Liver (tissue), 9 donors: ENCODE data around the gene ZNF568. TPM values are rescaled to one million over a fixed set of nuclear protein-coding genes. Genes with fewer than 3 reads are reported as not detected.

ENCODE experiments used
- DNase-seq: peaks from one replicate; pipeline ENCODE4 v3.0.0-alpha.2; 2017; ENCODE audit warnings: low spot score
- H3K27ac ChIP-seq, 2 donors: one replicate each; pipeline ENCODE4 v1.7.0; 2013; ENCODE audit warnings: inconsistent platforms in 2 of 2, low read length in 2 of 2, control low read depth in 1 of 2, low read depth in 1 of 2, mild to moderate bottlenecking in 1 of 2
- H3K27me3 ChIP-seq, 4 donors: one replicate each; pipeline versions ENCODE4 v1.6.1 to v1.7.0; 2013; ENCODE audit warnings: low read length in 3 of 4, inconsistent platforms in 1 of 4, mild to moderate bottlenecking in 1 of 4, moderate library complexity in 1 of 4; ENCODE audit not compliant: control insufficient read depth in 4 of 4, insufficient read depth in 4 of 4
- H3K36me3 ChIP-seq, 4 donors: one replicate each; pipeline versions ENCODE4 v1.6.1 to v1.7.0; 2013; ENCODE audit warnings: low read length in 3 of 4, mild to moderate bottlenecking in 3 of 4, low read depth in 1 of 4, moderate library complexity in 1 of 4; ENCODE audit not compliant: control insufficient read depth in 4 of 4, insufficient read depth in 3 of 4
- H3K4me1 ChIP-seq, 4 donors: one replicate each; pipeline versions ENCODE4 v1.6.1 to v1.7.0; 2013; ENCODE audit warnings: low read length in 3 of 4, mild to moderate bottlenecking in 3 of 4, moderate library complexity in 1 of 4; ENCODE audit not compliant: control insufficient read depth in 4 of 4, insufficient read depth in 4 of 4
- H3K4me3 ChIP-seq, 3 donors: one replicate each; pipeline versions ENCODE4 v1.6.1 to v1.7.0; 2013; ENCODE audit warnings: low read length in 3 of 3, control low read depth in 1 of 3, low read depth in 1 of 3, mild to moderate bottlenecking in 1 of 3
- H3K9ac ChIP-seq, 2 donors: one replicate each; pipeline ENCODE4 v1.7.0; 2013; ENCODE audit warnings: low read length in 2 of 2, mild to moderate bottlenecking in 2 of 2, moderate library complexity in 2 of 2, control low read depth in 1 of 2, low read depth in 1 of 2
- H3K9me3 ChIP-seq, 4 donors: one replicate each; pipeline versions ENCODE4 v1.6.1 to v1.7.0; 2013; ENCODE audit warnings: low read length in 3 of 4; ENCODE audit not compliant: control insufficient read depth in 4 of 4
- EGR1 ChIP-seq, 2 donors: IDR thresholded peaks; 2 replicates each; pipeline ENCODE4 v1.6.1; 2016 to 2018; ENCODE audit warnings: antibody characterized with exemption in 2 of 2, low read depth in 2 of 2
- FOXA1 ChIP-seq: IDR thresholded peaks from 2 replicates; pipeline ENCODE4 v1.6.1; 2016; ENCODE audit warnings: antibody characterized with exemption
- FOXA2 ChIP-seq: IDR thresholded peaks from 2 replicates; pipeline ENCODE4 v1.6.1; 2016; ENCODE audit warnings: antibody characterized with exemption
- GABPA ChIP-seq, 2 donors: IDR thresholded peaks in 1 of 2; conservative IDR thresholded peaks in 1 of 2; 2 replicates each; pipeline ENCODE4 v1.6.1; 2016; ENCODE audit warnings: antibody characterized with exemption in 2 of 2, mild to moderate bottlenecking in 1 of 2, moderate library complexity in 1 of 2
- HNF4A ChIP-seq, 2 donors: conservative IDR thresholded peaks; 2 replicates each; pipeline ENCODE4 v1.6.1; 2016; ENCODE audit warnings: antibody characterized with exemption in 2 of 2, mild to moderate bottlenecking in 2 of 2
- HNF4G ChIP-seq: IDR thresholded peaks from 2 replicates; pipeline ENCODE4 v1.6.1; 2016; ENCODE audit warnings: antibody characterized with exemption
- JUND ChIP-seq, 2 donors: IDR thresholded peaks; 2 replicates each; pipeline ENCODE4 v1.6.1; 2016; ENCODE audit warnings: antibody characterized with exemption in 2 of 2
- NR2F2 ChIP-seq: IDR thresholded peaks from 2 replicates; pipeline ENCODE4 v1.6.1; 2016; ENCODE audit warnings: antibody characterized with exemption
- RAD21 ChIP-seq, 2 donors: IDR thresholded peaks; 2 replicates each; pipeline ENCODE4 v1.6.1; 2016; ENCODE audit warnings: antibody characterized with exemption in 2 of 2, mild to moderate bottlenecking in 2 of 2
- RXRA ChIP-seq, 2 donors: IDR thresholded peaks; 2 replicates each; pipeline ENCODE4 v1.6.1; 2017 to 2018; ENCODE audit warnings: antibody characterized with exemption in 2 of 2, mild to moderate bottlenecking in 1 of 2
- SP1 ChIP-seq: IDR thresholded peaks from 2 replicates; pipeline ENCODE4 v1.6.1; 2018; ENCODE audit warnings: antibody characterized with exemption, mild to moderate bottlenecking
- TAF1 ChIP-seq: conservative IDR thresholded peaks from 2 replicates; pipeline ENCODE4 v1.6.1; 2016; ENCODE audit warnings: antibody characterized with exemption, mild to moderate bottlenecking
- WGBS: extraction: QIAGEN DNeasy Blood & Tissue Kit; methylation state at CpG from one replicate; pipeline ENCODE4 v1.1.7; 2013; 5-methylcytosine and 5-hydroxymethylcytosine counted together
- polyA plus RNA-seq, 2 donors: library from polyadenylated mRNA; stranded (reverse) in 1 of 2; unstranded in 1 of 2; fragments of 200-250 nt in 1 of 2; fragments of >200 nt in 1 of 2; fragmentation: Nextera tagmentation in 1 of 2; extraction: Ambion mirVana in 1 of 2; gene quantifications; one replicate each; pipeline versions ENCODE4 v1.2.1 to v1.2.3, GENCODE V29; 2013 to 2015
- total RNA-seq, 2 donors: library from RNA; depleted of rRNA; stranded (reverse); fragments of >200 nt; gene quantifications; one replicate each; pipeline ENCODE4 v1.2.3, GENCODE V29; 2014
- TF ChIP-seq, protein P1 (sequence below): IDR thresholded peaks from 2 replicates; pipeline ENCODE4 v1.6.1; 2016; ENCODE audit warnings: antibody characterized with exemption
- TF ChIP-seq, protein P2 (sequence below): fragments of 150-350 bp; IDR thresholded peaks from 2 replicates; pipeline ENCODE4 v1.5.1; 2017; ENCODE audit warnings: improper control_type of control experiment, low read depth, low read length; ENCODE audit not compliant: missing input control
- TF ChIP-seq, protein P3 (sequence below): IDR thresholded peaks from 2 replicates; pipeline ENCODE4 v1.6.1; 2016; ENCODE audit warnings: antibody characterized with exemption
- TF ChIP-seq, protein P4 (sequence below): IDR thresholded peaks from 2 replicates; pipeline ENCODE4 v1.6.1; 2016; ENCODE audit warnings: antibody characterized with exemption, mild to moderate bottlenecking
- TF ChIP-seq, protein P5 (sequence below): IDR thresholded peaks from 2 replicates; pipeline ENCODE4 v1.6.1; 2016; ENCODE audit warnings: antibody characterized with exemption
- donor health status: healthy.
- donor health status: healthy.
- donor health status: healthy.
- donor health status: healthy.
- donor health status: healthy.

Gene ZNF568
- total and polyA plus RNA-seq, 4 donors, result 1.4 to 5.5 (median 2.8) TPM

DNA sequence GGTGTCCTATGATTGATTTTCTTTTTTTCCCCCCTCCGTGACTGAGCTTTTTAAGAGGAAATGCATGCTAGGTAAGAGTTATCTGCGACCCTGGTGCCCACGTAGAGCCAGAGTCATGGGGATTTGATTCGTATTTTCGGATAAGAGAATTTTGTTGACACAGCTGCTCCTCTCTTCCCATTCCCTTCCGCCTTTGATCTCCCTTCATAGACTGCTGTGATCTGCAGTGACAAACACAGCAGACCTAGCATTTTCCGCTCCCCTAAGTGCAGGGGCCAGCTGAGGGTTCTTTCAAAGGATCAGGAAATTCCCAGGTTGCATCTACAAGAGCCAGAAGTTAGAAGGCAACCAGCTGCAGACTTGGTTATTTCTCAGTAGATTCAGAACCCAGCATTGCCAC is 70.5 kb downstream of the ZNF568 start (continued):
- TF ChIP-seq GABPA (IDR thresholded peaks at IDR 0.05 in 1 of 2, conservative IDR thresholded peaks at IDR 0.05 in 1 of 2), result no peak
- TF ChIP-seq RXRA (IDR thresholded peaks at IDR 0.05), result no peak
- TF ChIP-seq SP1, result no peak
- TF ChIP-seq, protein P1, sequence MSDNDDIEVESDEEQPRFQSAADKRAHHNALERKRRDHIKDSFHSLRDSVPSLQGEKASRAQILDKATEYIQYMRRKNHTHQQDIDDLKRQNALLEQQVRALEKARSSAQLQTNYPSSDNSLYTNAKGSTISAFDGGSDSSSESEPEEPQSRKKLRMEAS, result no peak

DNA sequence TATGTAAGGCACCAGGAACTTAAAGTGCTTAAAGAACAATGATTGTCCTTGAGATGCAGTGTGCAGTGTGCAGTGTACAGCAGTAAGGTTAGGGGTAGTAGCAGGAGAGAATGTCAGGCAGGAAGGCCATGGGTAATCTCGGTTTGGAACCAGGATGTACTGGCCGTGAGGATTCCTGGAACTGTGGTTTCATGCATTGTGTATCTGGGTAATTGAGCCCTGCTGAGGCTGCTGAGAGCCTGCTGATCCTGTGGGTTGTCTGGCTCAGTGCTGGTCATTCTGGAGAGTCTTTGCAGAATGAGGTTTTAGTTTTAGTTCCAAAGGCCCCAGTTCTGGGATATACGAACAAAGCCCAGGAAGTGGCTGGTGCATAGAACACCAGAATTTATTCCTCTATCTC is 71.0 kb downstream of the ZNF568 start:
- Histone ChIP-seq H3K4me3 (peak overlapping the region in 2 of 3 donors; percentile 23 to 44), H3K9me3 (peaks cover 17 to 48% (median 24%) of the 10 kb centered on the region in 4 donors), H3K27ac (no peak overlapping the region), H3K27me3 (no peaks in the 10 kb centered on the region), H3K36me3 (peaks cover 1 to 12% (median 6%) of the 10 kb centered on the region in 4 donors), H3K9ac (no peak overlapping the region), H3K4me1 (no peaks in the 10 kb centered on the region)
- DNase-seq, result no peak
- no peak for TF ChIP-seq RXRA (IDR thresholded peaks at IDR 0.05)
- TF ChIP-seq NR2F2, result no peak
- TF ChIP-seq TAF1, result no peak
- no peak for TF ChIP-seq RAD21 (IDR thresholded peaks at IDR 0.05)
- TF ChIP-seq, protein P2, sequence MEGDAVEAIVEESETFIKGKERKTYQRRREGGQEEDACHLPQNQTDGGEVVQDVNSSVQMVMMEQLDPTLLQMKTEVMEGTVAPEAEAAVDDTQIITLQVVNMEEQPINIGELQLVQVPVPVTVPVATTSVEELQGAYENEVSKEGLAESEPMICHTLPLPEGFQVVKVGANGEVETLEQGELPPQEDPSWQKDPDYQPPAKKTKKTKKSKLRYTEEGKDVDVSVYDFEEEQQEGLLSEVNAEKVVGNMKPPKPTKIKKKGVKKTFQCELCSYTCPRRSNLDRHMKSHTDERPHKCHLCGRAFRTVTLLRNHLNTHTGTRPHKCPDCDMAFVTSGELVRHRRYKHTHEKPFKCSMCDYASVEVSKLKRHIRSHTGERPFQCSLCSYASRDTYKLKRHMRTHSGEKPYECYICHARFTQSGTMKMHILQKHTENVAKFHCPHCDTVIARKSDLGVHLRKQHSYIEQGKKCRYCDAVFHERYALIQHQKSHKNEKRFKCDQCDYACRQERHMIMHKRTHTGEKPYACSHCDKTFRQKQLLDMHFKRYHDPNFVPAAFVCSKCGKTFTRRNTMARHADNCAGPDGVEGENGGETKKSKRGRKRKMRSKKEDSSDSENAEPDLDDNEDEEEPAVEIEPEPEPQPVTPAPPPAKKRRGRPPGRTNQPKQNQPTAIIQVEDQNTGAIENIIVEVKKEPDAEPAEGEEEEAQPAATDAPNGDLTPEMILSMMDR, result no peak
- WGBS, result 68% methylated on average over 3 of the region's 3 CpGs

DNA sequence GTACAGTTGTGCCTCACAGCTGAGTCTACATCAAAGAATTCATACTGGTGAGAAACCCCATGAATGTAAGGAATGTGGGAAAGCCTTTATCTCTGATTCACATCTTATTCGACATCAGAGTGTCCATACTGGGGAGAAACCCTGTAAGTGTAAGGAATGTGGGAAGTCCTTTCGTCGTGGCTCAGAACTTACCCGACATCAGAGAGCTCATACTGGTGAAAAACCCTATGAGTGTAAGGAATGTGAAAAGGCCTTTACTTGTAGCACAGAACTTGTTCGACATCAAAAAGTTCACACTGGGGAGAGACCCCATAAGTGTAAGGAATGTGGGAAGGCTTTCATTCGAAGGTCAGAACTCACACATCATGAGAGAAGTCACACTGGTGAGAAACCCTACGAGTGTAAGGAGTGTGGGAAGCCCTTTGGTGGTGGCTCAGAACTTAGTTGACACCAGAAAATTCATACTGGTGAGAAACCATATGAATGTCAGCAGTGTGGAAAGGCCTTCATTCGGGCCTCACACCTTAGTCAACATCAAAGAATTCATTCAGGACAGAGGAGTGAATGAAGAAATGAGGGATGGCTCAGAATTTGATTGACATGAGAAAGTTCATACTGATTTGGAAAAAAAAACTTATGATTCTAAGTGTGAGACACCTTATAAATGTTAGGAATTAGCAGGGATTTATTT is 81.2 kb downstream of the ZNF568 start:
- Histone ChIP-seq H3K36me3 (peaks cover 1 to 20% (median 18%) of the 10 kb centered on the region in 4 donors), H3K27ac (no peak overlapping the region), H3K4me3 (peak overlapping the region in 2 of 3 donors; percentile 41 to 60), H3K27me3 (no peaks in the 10 kb centered on the region), H3K9me3 (peaks cover 19 to 58% (median 22%) of the 10 kb centered on the region in 4 donors), H3K4me1 (no peaks in the 10 kb centered on the region), H3K9ac (no peak overlapping the region)
- no peak for DNase-seq
- TF ChIP-seq TAF1, result no peak
- TF ChIP-seq GABPA (IDR thresholded peaks at IDR 0.05 in 1 of 2, conservative IDR thresholded peaks at IDR 0.05 in 1 of 2), result no peak
- no peak for TF ChIP-seq JUND (IDR thresholded peaks at IDR 0.05)
- TF ChIP-seq NR2F2, result no peak
- no peak for TF ChIP-seq HNF4A (conservative IDR thresholded peaks at IDR 0.05)
- TF ChIP-seq, protein P3, sequence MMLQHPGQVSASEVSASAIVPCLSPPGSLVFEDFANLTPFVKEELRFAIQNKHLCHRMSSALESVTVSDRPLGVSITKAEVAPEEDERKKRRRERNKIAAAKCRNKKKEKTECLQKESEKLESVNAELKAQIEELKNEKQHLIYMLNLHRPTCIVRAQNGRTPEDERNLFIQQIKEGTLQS, result no peak
- TF ChIP-seq FOXA1, result no peak
- 90% methylated on average over 8 of the region's 8 CpGs for WGBS

DNA sequence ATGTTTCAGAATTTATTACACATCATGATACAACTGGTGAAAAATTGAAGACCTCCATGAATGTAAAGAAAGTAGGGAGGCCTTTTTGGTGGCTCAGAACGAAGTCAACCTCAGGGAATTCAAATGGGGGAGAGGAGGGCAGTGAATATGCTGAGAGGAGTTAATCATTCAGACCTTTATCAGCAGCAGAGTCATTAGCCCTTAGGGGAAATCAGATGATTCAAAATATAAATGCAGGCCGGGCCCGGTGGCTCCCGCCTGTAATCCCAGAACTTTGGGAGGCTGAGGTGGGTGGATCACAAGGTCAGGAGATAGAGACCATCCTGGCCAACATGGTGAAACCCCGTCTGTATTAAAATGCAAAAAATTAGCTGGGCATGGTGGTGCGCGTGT is 81.7 kb downstream of the ZNF568 start:
- DNase-seq, result no peak
- Histone ChIP-seq H3K27ac (no peak overlapping the region), H3K4me1 (no peaks in the 10 kb centered on the region), H3K4me3 (no peak overlapping the region), H3K9me3 (peaks cover 19 to 57% (median 22%) of the 10 kb centered on the region in 4 donors), H3K9ac (no peak overlapping the region), H3K36me3 (peaks cover 0 to 15% (median 14%) of the 10 kb centered on the region in 4 donors), H3K27me3 (no peaks in the 10 kb centered on the region)
- TF ChIP-seq FOXA1 (no peak), FOXA2 (no peak), GABPA (IDR thresholded peaks at IDR 0.05 in 1 of 2, conservative IDR thresholded peaks at IDR 0.05 in 1 of 2) (no peak), RAD21 (IDR thresholded peaks at IDR 0.05) (no peak), SP1 (no peak), JUND (IDR thresholded peaks at IDR 0.05) (no peak), EGR1 (IDR thresholded peaks at IDR 0.05; ENCODE audit: low read depth in 2 of 2) (no peak), HNF4G (no peak)
- TF ChIP-seq, protein P4, sequence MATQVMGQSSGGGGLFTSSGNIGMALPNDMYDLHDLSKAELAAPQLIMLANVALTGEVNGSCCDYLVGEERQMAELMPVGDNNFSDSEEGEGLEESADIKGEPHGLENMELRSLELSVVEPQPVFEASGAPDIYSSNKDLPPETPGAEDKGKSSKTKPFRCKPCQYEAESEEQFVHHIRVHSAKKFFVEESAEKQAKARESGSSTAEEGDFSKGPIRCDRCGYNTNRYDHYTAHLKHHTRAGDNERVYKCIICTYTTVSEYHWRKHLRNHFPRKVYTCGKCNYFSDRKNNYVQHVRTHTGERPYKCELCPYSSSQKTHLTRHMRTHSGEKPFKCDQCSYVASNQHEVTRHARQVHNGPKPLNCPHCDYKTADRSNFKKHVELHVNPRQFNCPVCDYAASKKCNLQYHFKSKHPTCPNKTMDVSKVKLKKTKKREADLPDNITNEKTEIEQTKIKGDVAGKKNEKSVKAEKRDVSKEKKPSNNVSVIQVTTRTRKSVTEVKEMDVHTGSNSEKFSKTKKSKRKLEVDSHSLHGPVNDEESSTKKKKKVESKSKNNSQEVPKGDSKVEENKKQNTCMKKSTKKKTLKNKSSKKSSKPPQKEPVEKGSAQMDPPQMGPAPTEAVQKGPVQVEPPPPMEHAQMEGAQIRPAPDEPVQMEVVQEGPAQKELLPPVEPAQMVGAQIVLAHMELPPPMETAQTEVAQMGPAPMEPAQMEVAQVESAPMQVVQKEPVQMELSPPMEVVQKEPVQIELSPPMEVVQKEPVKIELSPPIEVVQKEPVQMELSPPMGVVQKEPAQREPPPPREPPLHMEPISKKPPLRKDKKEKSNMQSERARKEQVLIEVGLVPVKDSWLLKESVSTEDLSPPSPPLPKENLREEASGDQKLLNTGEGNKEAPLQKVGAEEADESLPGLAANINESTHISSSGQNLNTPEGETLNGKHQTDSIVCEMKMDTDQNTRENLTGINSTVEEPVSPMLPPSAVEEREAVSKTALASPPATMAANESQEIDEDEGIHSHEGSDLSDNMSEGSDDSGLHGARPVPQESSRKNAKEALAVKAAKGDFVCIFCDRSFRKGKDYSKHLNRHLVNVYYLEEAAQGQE, result no peak
- TF ChIP-seq, protein P3, result no peak
- TF ChIP-seq, protein P5, sequence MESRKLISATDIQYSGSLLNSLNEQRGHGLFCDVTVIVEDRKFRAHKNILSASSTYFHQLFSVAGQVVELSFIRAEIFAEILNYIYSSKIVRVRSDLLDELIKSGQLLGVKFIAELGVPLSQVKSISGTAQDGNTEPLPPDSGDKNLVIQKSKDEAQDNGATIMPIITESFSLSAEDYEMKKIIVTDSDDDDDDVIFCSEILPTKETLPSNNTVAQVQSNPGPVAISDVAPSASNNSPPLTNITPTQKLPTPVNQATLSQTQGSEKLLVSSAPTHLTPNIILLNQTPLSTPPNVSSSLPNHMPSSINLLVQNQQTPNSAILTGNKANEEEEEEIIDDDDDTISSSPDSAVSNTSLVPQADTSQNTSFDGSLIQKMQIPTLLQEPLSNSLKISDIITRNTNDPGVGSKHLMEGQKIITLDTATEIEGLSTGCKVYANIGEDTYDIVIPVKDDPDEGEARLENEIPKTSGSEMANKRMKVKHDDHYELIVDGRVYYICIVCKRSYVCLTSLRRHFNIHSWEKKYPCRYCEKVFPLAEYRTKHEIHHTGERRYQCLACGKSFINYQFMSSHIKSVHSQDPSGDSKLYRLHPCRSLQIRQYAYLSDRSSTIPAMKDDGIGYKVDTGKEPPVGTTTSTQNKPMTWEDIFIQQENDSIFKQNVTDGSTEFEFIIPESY, result no peak
- WGBS, result 91% methylated on average over 7 of the region's 7 CpGs
